Mononuclear cell (primary cell): ENCODE data around the gene XXYLT1. TPM values are rescaled to one million over a fixed set of nuclear protein-coding genes. Genes with fewer than 3 reads are reported as not detected.
"Not testable (repeated sequence)": the region's sequence is repeated elsewhere in the genome, so short reads cannot be mapped to it uniquely, and the experiment has no call there.

Experiments used
- H3K27me3 ChIP-seq: 2 replicates; pipeline ENCODE4 v1.6.0; 2011; ENCODE audit warnings: low read length, control low read depth; ENCODE audit not compliant: insufficient read depth
- H3K4me1 ChIP-seq: 2 replicates; pipeline ENCODE4 v1.5.1; 2011; ENCODE audit warnings: mild to moderate bottlenecking, low read length, control low read depth; ENCODE audit not compliant: insufficient read depth
- H3K4me3 ChIP-seq: 2 replicates; pipeline ENCODE4 v1.5.1; 2011; ENCODE audit warnings: mild to moderate bottlenecking, low read length, moderate library complexity
- H3K9me3 ChIP-seq: 2 replicates; pipeline ENCODE4 v1.5.1; 2011; ENCODE audit warnings: low read depth, mild to moderate bottlenecking, control low read depth, low read length
- total RNA-seq: library from RNA; depleted of rRNA; stranded (reverse); fragments of >200 nt; gene quantifications from one replicate; pipeline ENCODE4 v1.2.3, GENCODE V29; 2012

Gene XXYLT1
- total RNA-seq, 1 donor: 9.0 TPM

- H3K9me3 ChIP-seq: no peaks in the 10 kb centered on the region
- H3K27me3 ChIP-seq: no peaks in the 10 kb centered on the region
Observed at GRCh38 chr3:195042743-195043606, 228.0 kb downstream of the XXYLT1 start.

GRCh38 chr3:195041871-195042742 is 228.9 kb downstream of the XXYLT1 start:
- H3K4me1 ChIP-seq: peaks cover 22% of the 10 kb centered on the region
- H3K9me3 ChIP-seq: no peaks in the 10 kb centered on the region
- no peaks in the 10 kb centered on the region for H3K27me3 ChIP-seq
- no peak overlapping the region for H3K4me3 ChIP-seq

More at GRCh38 chr3:195042743-195043606, 228.0 kb downstream of the XXYLT1 start:
- Histone ChIP-seq H3K4me3 (no peak overlapping the region), H3K4me1 (peaks cover 22% of the 10 kb centered on the region)

DNA sequence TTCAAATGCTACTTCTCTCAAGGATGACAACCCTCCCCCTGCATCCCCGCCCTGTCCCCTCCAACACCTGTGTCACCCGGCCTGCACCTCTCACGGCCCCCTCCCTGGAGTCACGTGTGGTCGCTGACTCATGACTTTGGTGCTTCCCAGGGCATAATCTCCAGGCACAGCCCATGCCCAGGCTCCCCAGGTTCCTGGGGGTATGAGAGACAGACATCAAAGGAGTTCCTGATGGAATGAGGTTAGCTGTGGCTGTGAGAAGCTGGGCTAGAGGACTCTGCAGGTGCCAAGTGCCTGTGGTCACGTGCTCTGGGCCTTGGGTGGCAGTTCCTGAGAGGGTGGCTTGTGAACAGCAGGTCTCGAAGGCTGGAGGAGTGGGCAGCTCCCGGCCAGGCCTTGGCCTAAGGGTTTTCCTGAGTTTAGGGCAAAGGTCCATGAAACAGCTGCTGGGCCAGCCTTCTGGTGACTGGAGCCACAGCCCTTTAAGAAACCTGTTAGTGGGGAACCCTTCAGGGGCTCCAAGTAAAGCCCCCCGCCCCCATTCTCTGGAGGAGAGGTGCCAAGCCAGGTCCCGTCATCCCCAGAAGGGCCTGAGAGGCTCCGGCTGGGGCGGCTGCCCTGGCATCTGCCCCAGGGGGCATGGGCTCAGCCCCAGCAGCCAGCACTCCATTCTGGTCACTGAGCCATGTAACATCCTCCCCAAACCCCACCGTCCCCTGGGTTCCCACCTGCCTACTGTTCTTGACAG is 230.0 kb downstream of the XXYLT1 start:
- H3K27me3 ChIP-seq: no peaks in the 10 kb centered on the region
- peaks cover 22% of the 10 kb centered on the region for H3K4me1 ChIP-seq
- H3K4me3 ChIP-seq: no peak overlapping the region
- H3K9me3 ChIP-seq: no peaks in the 10 kb centered on the region

DNA sequence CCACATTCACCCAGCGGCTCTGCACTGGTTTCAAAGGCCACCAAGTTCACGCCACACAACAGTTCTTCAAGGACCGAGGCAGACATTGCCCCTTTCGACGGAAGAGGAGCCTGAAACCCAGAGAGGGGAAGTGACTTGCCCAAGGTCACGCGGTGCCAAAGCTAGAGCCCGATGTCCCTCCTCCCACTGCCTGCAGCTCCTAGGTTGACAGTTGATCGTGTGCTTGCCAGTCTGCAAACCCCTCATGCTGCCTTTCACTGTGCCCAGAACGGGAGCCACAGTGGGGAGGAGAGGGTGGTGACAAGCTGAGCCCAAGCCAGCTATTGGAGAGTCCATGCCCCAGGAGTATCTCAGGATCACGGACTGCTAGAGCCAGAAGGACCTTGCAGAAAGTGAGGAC is 230.9 kb downstream of the XXYLT1 start:
- Histone ChIP-seq H3K4me1 (peaks cover 22% of the 10 kb centered on the region), H3K9me3 (no peaks in the 10 kb centered on the region), H3K4me3 (no peak overlapping the region), H3K27me3 (no peaks in the 10 kb centered on the region)

- Histone ChIP-seq H3K27me3 (no peaks in the 10 kb centered on the region), H3K4me1 (peaks cover 22% of the 10 kb centered on the region), H3K4me3 (no peak overlapping the region), H3K9me3 (no peaks in the 10 kb centered on the region)
Observed at GRCh38 chr3:195039180-195039843, 231.6 kb downstream of the XXYLT1 start.

- Histone ChIP-seq H3K9me3 (no peaks in the 10 kb centered on the region), H3K4me1 (peaks cover 22% of the 10 kb centered on the region), H3K27me3 (no peaks in the 10 kb centered on the region), H3K4me3 (no peak overlapping the region)
Observed at GRCh38 chr3:195038161-195038560, 232.8 kb downstream of the XXYLT1 start.

DNA sequence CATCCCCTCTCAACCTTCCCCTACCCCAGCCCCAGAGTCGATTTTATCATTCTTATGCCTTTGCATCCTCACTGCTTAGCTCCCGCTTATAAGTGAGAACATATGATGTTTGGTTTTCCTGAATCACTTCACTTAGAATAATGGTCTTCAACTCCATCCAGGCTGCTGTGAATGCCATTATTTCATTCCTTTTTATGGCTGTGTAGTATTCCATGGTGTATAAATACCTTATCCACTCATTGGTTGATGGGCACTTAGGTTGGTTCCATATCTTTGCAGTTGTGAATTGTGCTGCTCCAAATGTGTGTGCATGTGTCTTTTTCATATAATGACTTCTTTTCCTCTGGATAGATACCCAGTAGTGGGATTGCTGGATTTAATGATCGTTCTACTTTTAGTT is 233.4 kb downstream of the XXYLT1 start:
- H3K27me3 ChIP-seq, H3K9me3 ChIP-seq, H3K4me3 ChIP-seq: not testable (repeated sequence)
- H3K4me1 ChIP-seq: peaks cover 20% of the 10 kb centered on the region

DNA sequence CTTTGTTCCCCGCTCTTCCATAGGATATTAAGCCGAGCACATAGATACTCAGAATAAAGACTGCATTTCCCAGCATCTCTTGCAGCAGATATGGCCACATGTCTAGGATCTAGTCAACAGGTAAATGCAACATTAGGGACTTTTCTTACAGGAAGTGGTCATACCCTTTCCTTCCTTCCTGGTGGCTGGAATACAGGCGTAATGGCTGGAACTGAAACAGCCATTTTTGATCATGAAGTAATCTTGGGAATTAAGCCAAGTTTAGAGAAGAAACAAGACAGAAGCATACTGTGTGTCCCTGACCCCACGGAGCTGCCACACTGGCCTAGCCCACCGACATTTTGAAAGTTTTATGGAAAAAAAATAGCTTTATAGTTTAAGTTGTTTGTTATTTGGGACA is 234.0 kb downstream of the XXYLT1 start:
- Histone ChIP-seq H3K4me1 (peaks cover 18% of the 10 kb centered on the region), H3K9me3 (no peaks in the 10 kb centered on the region), H3K27me3 (no peaks in the 10 kb centered on the region), H3K4me3 (no peak overlapping the region)

- Histone ChIP-seq H3K4me1 (peaks cover 18% of the 10 kb centered on the region), H3K9me3 (no peaks in the 10 kb centered on the region), H3K4me3 (no peak overlapping the region), H3K27me3 (no peaks in the 10 kb centered on the region)
Observed at GRCh38 chr3:195036574-195036973, 234.4 kb downstream of the XXYLT1 start.

GRCh38 chr3:195036203-195036505 is 234.8 kb downstream of the XXYLT1 start:
- H3K4me1 ChIP-seq: peaks cover 18% of the 10 kb centered on the region
- H3K9me3 ChIP-seq: no peaks in the 10 kb centered on the region
- no peak overlapping the region for H3K4me3 ChIP-seq
- H3K27me3 ChIP-seq: no peaks in the 10 kb centered on the region

- Histone ChIP-seq H3K4me1 (peaks cover 13% of the 10 kb centered on the region), H3K9me3 (no peaks in the 10 kb centered on the region), H3K27me3 (no peaks in the 10 kb centered on the region), H3K4me3 (no peak overlapping the region)
Observed at GRCh38 chr3:195035345-195036202, 235.4 kb downstream of the XXYLT1 start.

- Histone ChIP-seq H3K4me3 (no peak overlapping the region), H3K27me3 (no peaks in the 10 kb centered on the region), H3K4me1 (peaks cover 3% of the 10 kb centered on the region), H3K9me3 (no peaks in the 10 kb centered on the region)
Observed at GRCh38 chr3:195034541-195034940, 236.4 kb downstream of the XXYLT1 start.

DNA sequence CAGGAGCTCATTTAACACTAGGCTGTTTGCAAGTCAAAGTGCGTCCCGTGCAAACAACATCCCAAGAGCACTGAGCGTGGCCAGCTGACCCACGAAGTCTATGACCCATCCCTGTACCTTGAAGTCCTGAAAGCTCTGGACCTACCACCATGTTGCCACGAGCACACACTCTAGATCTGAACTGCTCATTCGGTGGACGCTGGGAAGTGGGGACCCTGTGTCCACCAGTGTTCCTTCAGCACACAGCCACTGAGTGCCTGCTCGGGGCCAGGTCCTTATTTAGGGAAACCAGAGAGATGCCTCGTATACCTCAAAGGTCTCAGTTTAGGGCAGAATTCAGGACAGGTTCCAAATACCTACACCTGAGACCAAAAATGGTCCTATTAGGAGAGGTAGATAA is 236.9 kb downstream of the XXYLT1 start:
- H3K27me3 ChIP-seq: no peaks in the 10 kb centered on the region
- no peak overlapping the region for H3K4me3 ChIP-seq
- no peaks in the 10 kb centered on the region for H3K9me3 ChIP-seq
- H3K4me1 ChIP-seq: no peaks in the 10 kb centered on the region
